ENCODE results near the gene PRKAG2.

The PRKAG2 gene

DNA sequence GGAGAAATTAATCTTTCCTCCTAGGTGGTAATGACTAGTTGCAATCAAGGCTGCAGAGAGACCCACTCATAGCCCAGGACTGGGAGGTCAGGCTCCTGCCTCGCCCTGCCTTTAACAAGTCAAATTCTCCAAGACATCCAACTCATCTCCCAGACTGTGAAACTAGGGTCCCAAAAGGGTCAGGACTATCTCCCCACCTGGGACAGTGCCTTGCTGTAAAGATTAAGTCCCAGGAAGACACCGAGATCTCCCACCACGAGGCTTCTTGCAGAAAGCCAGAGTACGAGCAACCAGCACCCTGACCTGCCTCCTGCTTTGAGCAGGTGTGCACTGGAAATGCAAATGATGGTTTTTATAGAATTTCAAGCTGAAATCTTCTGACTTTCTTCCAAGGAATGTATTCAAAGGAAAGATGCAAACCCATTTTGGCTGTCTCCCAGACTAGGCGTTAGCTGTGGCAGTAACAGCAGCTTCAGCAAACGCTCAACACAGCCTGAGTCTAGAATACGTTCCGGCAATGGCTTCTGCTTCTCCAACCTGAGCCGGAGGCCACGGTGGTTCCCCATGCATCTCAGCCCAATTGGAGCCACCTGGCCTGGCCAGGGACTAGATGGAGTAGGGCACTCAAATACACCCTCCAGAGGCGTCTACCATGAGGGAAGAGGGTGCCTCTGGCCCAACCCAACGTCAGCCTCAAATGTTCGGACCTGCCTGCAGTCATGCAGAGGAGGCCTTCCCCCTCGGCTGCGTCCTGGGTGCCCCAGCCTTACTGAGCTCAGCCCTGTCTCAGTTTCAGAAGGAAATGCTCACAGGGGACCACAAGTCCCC lies 170.4 kb downstream of the PRKAG2 start:
- no peak overlapping the region for H3K4me3 ChIP-seq (ENCODE audit: low read depth, low read length)
- no peak for TF ChIP-seq CTCF (IDR thresholded peaks at IDR 0.05; ENCODE audit: insufficient read depth, low read depth, low read length, missing control alignments)
- DNase-seq (ENCODE audit: low read depth): no peak

DNA sequence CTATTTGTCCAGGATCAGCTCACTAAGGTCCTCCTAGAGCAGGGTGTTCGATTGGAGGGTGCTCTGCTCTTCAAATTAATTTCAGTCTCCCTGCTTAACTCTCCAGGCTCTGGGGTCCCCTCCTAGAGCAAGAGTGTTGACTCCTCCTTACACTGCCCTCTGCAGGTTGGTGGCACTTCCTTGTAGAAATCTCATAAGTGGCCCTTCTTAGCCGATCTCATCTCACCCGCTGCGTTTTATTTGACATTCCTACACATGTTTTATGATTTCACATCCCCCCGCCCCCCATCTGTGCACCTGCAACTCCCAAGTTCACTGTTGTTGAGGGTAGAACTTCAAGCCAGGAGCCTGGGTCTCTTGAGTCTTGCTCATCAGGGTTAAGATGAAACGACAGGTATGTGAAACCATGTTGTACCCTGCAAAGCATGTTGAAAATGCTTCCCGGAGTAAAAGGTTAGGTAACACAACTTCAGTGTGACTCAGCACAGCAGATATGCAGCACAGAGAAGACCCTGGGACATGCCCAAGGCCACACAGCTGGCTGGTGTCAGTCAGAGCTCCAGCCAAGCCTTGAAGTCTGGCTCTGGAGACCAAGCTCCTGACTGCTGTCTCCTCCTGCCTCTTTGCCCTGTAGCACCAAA lies 171.2 kb downstream of the PRKAG2 start:
- H3K4me3 ChIP-seq (ENCODE audit: low read depth, low read length): no peak overlapping the region
- TF ChIP-seq CTCF (IDR thresholded peaks at IDR 0.05; ENCODE audit: insufficient read depth, low read depth, low read length, missing control alignments): peak; percentile 36
- peak; percentile 33 for DNase-seq (ENCODE audit: low read depth)

DNA sequence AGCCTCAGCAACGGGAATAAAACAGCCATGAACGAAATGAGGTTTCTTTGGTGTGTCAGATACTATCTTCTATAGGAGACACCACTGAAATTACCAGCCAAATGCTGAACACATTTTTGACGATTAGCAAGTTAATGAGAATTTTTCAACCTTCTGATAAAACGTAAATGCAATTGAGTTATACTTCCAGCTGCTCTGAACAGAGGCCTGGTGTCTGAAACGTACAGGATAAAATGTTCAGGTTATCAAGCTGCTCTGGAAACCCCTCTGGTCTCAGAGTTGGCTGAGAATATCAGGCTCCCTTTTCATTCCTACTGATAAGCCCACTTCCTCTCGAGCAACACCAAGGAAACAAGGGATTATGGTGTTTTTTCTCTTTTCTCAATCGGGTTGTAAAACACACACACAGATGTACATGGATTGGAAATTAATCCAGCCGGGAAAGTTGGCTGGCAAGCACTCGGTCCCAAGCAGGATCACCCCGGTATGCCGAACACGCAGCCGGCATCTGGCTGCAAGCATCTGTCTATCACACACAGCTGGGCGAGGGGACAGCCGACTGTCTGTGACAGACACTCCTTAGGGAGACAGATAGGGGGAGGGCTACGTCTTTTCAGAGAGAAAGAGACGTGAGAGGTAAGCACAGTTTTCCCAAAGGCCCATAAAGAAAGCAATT lies 171.8 kb downstream of the PRKAG2 start:
- TF ChIP-seq CTCF (IDR thresholded peaks at IDR 0.05; ENCODE audit: insufficient read depth, low read depth, low read length, missing control alignments): no peak
- no peak overlapping the region for H3K4me3 ChIP-seq (ENCODE audit: low read depth, low read length)
- no peak for DNase-seq (ENCODE audit: low read depth)

DNA sequence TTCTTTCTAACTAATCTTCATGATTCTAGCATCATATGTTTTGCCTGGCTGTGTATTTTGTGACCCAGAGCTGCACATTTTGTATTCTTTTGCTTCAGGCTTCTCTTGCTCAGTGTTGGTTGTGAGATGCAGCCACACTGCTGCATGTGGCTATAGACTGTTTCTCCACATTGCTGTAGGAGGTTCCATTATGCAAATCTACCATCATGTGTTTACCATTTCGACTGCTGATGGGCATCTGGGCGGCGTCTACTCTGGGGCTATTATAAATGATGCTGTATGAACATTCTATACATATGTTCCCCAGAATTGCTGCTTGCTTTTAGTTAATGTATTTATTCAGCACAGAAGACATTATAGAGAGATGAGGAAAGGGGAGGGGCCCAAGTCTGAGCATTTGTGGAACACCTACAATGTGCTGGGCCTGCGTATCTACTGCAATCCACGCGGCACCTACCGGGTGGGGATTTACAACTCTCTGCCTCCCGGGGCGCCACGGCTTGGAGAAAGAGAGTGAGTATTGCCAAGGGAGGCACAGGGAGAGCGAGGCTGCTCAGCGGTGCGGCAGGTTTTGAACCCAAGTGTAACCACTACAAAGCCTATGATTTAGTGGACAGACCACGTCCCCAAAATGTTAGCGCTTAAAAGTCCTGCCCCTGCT lies 172.5 kb downstream of the PRKAG2 start:
- DNase-seq (ENCODE audit: low read depth): no peak
- TF ChIP-seq CTCF (IDR thresholded peaks at IDR 0.05; ENCODE audit: insufficient read depth, low read depth, low read length, missing control alignments): no peak
- H3K4me3 ChIP-seq (ENCODE audit: low read depth, low read length): no peak overlapping the region

DNA sequence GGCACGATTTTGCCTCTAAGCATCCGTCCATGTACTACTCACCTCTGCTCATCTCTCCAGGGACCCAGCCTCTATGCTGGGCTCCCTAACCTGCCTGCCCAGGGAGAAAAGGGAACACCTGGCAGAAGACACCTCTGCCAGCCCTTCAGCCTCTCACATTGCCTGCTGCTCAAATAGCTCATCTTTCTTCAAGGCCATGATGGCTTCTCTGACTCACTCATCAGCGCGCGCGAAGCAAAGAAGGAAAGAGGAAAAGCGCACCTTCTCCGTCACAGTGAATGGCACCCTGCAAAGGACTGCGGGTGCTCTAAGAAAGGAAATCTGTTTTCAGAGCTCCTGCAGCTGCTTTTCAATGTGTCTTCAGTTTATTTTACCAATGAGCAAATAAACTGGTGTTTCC lies 174.0 kb downstream of the PRKAG2 start:
- no peak overlapping the region for H3K4me3 ChIP-seq (ENCODE audit: low read depth, low read length)
- no peak for TF ChIP-seq CTCF (IDR thresholded peaks at IDR 0.05; ENCODE audit: insufficient read depth, low read depth, low read length, missing control alignments)
- no peak for DNase-seq (ENCODE audit: low read depth)

DNA sequence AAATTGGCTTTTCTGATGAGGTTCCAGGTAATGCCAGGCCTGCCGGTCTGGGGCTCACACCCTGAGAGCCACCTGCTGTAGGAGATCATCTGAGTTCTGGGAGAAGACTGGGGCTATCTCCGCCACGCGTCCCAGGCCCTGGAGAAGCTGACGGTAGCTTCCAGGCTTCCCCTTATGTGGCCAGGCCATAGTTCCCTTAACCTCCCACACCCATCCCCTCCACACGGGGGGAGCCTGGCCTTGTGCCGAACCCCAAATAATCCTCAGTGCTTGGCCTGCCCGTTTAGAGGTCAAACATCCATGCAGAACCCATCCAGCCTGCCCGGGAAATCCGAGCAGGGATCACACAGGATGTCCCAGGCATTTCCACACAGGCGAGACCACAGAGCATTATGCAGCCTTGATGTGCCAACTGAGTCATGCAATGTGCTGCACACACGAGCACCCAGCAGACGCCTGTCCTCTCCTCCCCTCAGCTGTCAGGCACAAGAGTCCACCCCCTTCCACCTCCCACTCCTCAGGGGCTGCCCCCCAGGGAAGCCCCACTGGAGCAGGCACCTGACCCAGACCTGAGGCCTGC lies 176.2 kb downstream of the PRKAG2 start:
- TF ChIP-seq CTCF (IDR thresholded peaks at IDR 0.05; ENCODE audit: insufficient read depth, low read depth, low read length, missing control alignments): no peak
- DNase-seq (ENCODE audit: low read depth): no peak
- no peak overlapping the region for H3K4me3 ChIP-seq (ENCODE audit: low read depth, low read length)
